HG03354 (cell line): ENCODE measurements around the gene SPR.

Experiments used
- ATAC-seq: cut with Tn5 transposase; IDR thresholded peaks from one replicate; pipeline ENCODE4 v1.9.1; 2021; ENCODE audit warnings: mild to moderate bottlenecking; ENCODE audit not compliant: unreplicated experiment, poor library complexity, severe bottlenecking

SPR gene

DNA sequence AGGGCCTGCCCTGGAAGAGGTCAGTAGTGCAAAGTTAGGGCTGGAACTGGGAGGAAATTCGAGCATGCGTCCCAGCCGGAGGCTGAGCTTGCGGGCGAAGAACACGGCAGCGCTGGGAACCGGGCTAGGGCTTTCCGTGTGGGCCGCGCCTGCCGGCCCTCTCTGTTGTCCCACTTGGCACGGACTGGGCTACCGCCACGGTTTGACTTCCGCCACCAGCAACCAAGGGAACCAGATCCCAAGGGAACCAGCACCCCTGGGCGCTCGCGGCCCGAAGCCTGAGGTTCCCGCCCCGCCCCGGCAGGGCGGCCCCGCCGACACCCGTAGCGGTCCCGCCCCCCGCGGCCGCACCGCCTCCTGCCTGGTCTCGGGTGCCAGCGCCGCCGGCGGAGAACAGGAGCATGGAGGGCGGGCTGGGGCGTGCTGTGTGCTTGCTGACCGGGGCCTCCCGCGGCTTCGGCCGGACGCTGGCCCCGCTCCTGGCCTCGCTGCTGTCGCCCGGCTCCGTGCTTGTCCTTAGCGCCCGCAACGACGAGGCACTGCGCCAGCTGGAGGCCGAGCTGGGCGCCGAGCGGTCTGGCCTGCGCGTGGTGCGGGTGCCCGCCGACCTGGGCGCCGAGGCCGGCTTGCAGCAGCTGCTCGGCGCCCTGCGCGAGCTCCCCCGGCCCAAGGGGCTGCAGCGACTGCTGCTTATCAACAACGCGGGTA is at the start of gene SPR:
Gene SPR (plus strand): TSS at position 377 of the 708 bp plus-strand sequence. CDS start 25 bp downstream, at position 402.
- ATAC-seq, result peak; percentile 91

DNA sequence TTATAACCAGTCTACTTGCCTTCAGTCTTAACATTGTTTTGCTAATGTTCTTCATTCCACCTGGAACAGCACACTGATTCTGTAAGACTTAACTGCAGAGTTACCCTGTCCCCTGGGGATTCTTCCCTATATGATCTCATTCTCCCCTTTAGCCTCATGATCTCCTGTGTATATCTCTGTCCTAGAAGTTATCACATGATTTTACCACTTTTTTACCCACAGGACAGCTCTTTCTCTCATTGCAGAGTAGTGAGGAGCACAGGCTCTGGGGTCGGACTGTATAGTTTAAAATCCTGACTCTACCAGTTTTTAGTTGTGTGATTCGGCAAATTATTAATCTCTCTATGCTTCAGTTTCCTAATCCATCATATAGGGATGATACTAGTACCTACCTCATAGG is 47.1 kb upstream of the SPR start:
- ATAC-seq, result no peak

DNA sequence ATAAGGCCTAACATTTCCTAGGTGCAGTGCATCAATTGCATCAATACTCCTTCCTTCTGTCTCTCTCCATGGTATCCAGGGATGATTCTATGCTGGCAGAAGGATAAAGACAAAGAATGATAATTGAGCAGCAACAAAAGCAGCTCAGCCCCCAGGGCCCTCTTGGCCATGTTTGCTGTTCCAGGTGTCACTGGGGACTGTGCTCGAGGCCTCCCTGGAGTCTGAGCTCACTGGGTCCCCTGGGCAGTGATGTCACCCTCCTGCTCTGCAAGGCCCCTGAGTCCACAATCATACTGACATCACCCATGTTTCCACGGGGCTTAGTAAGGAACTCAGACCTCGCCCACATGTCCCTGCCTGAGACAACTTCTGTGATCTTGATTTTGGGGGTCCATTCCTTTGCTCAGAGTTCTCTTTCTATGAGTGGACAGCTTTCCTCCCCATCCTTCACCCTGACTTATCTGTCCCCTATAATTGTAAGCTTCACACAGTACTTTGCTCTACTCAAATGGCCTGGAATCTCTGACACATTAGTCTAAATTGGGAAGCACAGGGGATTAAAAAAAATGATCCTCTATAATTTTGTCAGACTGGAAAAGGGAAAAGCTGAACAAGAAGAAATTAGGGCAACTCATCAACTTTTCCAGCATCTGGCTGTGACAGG is 45.6 kb upstream of the SPR start:
- ATAC-seq, result no peak

DNA sequence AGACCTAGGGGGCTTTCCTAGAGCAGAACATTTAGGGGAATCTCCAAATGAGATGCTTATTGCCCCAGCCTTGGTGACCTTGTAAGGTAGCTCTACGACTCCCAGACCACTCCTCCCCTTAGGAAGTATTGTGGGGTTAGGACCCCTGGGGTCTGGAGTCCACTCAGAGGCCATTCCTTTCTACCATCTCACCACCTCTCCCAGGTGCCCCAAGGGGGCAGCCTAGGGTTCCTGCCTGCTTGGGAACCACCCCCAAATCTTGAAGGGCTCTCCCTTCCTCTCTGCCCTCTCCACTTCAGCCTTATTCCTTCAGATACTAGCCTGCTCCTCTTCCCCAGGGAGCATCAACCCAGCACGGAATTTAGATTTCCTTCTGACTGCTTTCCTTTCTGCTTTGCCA is 43.9 kb upstream of the SPR start:
- no peak for ATAC-seq

DNA sequence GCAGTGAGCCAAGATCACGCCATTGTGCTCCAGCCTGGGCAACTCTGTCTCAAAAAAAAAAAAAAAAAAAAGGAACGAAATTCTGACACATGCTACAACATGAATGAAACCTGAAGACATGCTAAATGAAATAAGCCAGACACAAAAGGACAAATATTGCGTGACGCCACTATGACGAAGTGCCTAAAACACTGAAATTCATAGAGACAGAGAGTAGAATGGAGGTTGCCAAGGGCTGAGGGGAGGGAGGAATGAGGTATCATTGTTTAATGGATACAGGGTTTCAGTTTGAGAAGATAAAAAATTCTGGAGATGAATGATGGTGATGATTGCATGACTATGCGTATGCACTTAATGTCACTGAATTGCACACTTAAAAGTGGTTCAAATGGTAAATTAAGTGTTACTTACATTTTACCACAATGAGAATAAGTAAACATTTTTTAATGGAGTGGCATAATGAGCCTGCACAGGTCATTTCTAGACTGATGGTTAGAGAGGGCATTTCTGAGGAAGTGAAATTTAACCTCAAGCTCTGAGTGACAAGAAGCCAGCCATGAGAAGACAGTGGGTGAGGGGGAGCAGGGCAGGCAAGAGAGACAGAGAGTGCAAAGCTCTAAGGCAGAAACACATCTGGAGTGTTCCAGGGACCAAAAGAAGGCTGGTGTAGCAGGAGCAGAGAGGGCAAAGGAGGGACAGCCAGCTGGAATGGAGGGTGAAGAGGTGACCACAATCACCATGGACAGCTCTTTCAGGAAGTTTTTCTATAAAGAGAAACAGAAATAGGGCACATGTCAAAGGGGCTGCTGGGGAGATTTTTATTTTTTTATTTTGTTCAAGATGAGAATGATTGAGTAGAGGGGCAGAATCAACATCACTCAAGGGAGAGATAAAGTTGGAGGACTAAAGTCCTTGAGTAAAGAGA is 40.8 kb upstream of the SPR start:
- peak; percentile 93 for ATAC-seq

DNA sequence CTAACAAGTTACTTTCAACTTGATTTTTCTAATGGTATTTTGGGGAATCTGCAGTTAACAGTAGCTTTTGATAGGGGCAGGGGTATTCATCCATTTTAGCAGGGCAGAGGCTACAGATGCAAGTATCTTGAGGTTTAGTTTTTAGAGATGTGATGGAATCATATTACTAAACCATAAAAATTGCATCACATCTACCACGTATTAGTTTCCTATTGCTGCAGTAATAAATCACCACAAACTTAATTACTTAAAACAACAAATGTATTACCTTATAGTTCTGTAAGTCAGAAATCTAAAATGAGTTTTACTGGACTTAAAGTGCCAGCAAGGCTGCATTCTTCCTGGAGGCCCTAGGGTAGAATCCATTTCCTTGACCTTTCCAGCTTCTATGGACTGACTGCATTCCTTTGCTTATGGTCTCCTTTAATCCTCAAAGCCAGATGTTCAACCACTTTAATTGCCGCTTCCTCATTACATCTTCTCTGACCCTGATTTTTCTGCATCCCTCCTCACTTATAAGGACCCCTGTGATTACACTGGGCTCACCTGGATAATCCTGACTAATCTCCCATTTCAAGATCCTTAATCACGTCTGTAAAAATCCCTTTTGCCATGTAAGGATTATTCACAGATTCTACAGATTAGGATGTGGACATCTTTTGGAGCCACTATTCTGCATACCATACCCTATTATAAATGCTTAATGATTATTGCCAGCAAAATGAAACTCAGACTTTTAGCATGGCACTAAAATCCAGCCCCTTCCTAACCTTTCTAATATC is 39.5 kb upstream of the SPR start:
- ATAC-seq, result no peak

DNA sequence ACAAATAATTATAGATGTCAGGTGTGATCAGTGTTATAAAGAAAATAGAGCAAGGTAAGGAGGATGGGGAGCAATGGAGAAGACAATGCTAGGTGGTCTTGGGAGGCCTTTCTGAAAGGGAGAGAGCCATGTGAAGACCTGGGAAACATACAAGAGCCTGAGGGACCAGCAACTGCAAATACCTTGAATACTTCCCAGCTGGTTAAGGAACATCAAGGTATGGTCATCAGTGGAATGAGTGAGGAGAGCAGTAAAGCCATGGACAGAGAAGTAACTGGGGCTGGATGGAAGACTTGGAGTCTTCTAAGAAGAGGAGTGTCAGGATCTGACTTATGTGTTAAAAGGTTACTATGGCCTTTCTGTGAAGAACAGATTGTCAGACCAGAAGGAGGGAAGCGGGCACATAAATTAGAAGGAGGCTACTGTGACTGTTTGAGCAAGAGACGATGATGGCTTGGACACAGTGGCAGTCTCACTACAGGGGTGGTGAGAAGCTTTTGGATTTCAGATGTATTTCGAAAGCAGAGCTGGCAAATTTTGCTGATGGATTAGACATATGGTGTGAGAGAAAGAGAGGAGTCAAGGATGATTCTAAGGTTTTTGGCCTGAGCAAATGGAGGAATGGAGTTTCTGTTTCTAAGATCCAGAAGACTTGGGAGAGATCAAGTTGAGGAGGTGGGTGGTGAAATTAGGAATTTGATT is 38.6 kb upstream of the SPR start:
- ATAC-seq, result no peak

DNA sequence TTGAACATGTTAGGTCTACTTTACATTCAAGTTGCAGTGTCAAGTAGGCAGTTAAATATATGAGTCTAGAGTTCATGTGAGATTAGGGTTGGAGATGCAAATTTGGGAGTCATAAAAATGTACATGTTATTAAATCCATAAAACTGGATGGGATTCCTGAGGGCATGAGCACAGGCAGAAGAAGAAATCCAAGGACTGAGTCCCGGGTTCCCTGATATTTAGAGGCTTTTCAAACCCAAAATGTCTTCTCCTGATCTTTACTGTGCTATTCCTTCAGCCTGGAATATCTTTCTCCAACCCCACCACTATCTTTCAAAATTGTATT is 38.1 kb upstream of the SPR start:
- ATAC-seq, result no peak

DNA sequence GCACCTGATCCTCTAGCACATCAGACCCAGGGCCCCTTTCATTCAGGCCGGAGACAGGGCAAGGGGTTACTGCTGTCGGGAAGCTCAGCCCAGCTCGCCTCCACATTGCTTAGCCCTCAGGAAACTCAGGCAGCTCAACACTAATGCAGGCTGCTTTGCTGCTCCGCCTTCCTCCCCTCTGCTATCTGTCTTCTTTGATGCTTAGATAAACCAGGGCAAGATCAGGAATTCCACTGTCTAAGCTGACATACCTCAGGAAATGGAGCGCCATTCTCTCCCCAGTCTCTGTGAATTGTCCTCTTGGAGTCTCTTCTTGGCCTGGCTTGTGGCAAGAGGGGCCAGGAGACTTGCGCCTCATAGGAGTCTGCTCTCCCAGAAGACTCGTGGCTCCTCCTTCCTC is 35.9 kb upstream of the SPR start:
- no peak for ATAC-seq

DNA sequence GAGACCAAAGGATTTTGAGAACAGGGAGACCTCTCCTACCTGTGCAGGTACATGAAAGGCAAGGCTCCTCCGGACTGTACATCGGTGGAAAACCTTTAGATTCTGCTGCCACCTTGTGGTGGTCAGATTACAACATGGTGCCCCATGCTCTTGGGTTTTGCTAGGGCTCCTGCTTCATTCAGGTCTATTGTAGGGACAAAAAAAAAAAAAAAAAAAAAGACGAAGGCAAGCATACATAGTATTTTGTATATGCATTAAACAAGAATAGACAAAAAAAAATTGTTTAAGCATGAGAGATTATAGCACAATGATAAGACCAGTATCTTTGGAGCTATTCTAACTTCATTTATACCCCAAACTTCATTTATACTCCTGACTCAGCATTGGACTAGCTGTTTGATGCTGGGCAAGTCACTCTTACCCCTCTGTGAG is 27.4 kb upstream of the SPR start:
- ATAC-seq, result peak; percentile 51

DNA sequence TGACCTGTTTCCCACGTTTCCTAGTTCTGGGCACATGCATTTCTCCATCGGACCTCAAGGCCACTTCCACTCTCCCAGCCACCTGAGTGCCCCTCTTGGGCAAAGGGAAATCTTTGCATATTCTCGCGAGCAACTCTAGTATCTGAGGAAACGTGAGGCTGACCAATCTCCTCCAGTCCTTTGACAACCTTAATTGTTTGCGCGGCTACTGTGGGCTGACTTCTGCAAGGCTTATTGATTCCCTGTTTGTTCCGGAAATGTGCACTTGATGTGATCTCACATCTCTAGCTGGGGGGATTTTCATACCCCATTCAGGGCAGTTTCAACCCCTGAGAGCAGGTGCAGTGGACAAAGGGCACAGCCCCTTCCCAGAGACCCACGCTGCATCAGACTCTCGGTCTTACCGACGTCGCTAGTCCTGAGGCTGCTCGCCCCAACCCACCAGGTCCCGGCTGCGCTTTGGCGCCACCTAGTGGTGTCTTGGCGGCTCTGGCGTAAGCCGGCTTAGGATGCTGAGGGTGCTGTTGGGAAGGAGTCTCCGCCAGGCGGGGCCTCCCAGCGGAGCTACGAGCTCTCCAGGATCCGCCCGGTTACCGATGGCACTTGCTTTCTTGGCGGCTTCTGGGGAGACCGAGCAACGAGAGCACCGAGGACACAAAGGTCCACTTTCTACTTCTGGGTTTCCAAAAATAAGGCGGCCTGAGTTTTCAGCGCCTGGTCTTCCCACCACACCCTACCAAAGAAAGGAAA is 24.8 kb upstream of the SPR start:
- peak; percentile 92 for ATAC-seq

DNA sequence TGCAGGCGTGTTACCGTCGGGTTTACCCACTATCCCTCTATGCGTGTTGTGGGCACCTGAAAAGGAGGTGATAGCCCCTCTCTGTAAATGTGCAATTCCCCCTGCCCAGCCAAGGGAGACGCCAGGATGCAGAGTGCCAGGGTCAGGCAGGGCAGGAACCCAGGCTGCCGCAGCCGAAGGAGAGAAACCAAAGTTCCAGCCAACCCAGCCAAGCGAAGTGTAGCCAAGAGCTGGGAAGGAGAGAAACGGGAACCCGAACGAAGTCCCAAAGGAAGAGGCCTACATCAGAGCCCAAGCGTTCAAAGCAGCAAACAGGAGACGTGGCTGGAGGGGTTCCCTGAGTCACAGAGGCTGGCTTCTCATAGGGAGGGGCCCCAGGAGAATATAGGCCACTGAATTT is 24.2 kb upstream of the SPR start:
- no peak for ATAC-seq

DNA sequence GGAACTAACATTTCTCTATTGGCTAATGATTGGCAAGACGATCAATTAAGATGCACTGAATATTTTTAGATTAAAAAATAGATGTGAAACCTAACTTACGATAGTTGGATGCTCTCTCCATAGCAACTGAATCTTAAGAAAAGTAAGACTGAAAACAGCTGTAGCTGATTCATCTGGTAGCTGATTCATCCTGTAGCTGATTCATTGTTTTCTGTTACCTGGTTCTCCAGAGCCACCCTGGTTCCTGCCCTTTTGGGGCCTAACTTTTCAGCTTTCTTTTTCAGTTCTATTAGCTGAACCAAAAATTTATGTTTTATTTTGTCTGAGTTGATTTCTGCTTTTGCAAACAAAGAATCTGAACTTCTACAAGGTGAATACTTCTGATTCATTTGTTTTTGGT is 22.7 kb upstream of the SPR start:
- peak; percentile 71 for ATAC-seq

DNA sequence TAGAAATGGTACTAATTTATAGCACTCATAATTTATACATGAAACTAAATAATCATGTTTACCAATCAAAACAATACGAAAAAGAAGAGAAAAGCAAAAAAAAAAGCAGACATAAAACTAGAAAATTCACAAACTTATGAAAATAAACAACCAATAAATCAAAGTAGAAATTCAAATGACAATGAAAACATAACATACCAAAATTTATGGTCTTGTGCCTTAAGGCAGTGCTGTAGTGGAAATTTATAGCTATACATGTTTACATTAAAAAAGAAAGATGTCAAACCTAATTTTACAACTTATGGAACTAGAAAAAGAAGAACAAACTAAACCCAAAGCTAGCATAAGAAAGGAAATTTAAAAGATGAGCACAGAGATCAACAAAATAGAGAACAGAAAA is 16.1 kb upstream of the SPR start:
- no peak for ATAC-seq

DNA sequence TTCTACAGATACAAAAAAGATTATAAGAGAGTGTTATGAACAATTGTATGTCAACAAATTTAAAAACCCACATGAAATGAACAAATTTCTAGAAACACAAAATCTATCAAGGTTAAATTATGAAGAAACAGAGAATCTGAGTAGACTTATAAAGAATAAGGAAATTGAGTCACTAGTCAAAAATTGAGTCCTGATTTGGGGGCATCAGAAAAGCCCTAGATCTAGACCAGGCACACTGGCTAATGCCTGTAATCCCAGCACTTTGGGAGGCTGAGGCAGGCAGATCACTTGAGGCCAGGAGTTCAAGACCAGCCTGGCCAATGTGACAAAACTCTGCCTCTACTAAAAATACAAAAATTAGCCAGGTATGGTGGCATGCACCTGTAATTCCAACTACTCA is 15.3 kb upstream of the SPR start:
- ATAC-seq, result no peak

DNA sequence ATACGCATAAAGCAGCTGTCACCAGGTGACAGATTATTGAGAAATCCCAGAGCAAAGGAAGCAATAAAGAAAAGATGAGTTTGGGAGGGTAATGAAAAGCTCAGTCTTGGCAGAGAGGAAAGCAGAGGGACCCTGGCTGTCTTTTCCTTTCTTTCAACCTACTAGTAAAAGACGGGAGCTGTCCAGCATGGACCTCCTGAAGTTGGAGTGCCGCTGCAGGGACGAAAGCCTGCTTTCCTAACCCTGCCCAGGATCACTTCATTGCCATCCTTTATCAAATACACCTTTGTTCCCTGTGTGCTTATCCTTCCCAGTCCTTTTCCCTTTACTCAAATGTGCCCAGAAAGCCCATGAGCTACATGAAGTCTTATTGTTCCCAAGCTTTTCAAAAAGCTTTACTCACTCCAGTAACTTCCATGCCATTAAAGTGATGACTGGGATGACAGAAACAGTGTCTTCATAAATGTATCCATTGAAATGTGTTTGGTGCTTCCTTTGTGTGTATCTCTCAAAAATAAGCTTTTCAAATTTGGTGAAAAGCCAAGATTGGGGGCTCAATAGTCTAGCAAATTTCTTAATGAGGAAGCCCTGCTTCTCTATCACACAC is 3.7 kb upstream of the SPR start:
- no peak for ATAC-seq

DNA sequence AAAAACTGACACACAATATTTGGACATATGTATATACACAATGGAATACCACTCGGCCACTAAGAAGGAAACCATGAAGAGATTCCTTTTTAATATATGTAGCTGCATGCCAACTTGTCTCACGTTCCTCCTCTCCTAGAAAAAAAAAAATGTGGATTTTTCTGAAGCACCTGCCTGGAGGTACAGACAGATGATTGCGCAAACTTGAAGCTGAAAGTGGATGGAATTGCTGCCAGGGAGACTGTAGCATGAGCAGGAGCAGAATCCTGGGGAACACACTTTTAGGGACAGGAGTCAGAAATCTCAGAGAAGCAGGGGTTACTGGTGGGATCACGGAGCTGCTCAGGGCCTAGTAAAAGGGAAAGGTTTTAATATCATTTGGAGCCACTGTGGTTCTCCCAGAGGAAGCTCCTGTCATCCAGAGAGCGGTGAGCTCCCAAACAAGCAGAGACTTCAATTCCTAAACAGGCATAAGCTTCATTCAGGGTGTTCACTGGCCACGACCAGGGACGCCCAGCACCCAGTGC is 640 bp upstream of the SPR start:
- no peak for ATAC-seq
